ENCODE results near the gene EIF3F. TPM values are rescaled to one million over a fixed set of nuclear protein-coding genes. Genes with fewer than 3 reads are reported as not detected.

Gene EIF3F
- total RNA-seq: 238 and 256 TPM in 2 replicates

GRCh38 chr11:7986768-7987559 lies at the start of gene EIF3F:
Gene EIF3F (plus strand): TSS chr11:7987337. CDS start chr11:7987353, 16 bp downstream.

GRCh38 chr11:7941608-7942007 lies 45.5 kb upstream of the EIF3F start, which contains the start of gene OR10A3:
Gene OR10A3 (minus strand): TSS chr11:7941708. CDS start chr11:7939520, 2,188 bp downstream.

GRCh38 chr11:7965386-7965785 lies 21.8 kb upstream of the EIF3F start, which contains the start of gene NLRP10:
Gene NLRP10 (minus strand): TSS chr11:7965447. CDS start chr11:7963495, 1,952 bp downstream.

Other genes starting within 250 kb of the EIF3F start
- gene OR5P2, start 190.4 kb upstream of the EIF3F start, total RNA-seq: not detected in 2 replicates
- gene OR5P3, start 156.5 kb upstream of the EIF3F start, total RNA-seq: 0.48 TPM in 1 of 2 replicates, not detected in the other
- gene OR10A6, start 56.1 kb upstream of the EIF3F start, total RNA-seq: not detected in 2 replicates
- not detected in 2 replicates for gene OR10A3, start 45.6 kb upstream of the EIF3F start, total RNA-seq
- 0.43 and 3.1 TPM in 2 replicates for gene NLRP10, start 21.9 kb upstream of the EIF3F start, total RNA-seq
- gene TUB, start 93.9 kb downstream of the EIF3F start, total RNA-seq: 0.21 and 0.96 TPM in 2 replicates
- gene RIC3, start 181.7 kb downstream of the EIF3F start, total RNA-seq: 0.43 and 0.96 TPM in 2 replicates